Endothelial cell of umbilical vein (primary cell): Measurements from ENCODE around the gene PACSIN2. TPM values are rescaled to one million over a fixed set of nuclear protein-coding genes. Genes with fewer than 3 reads are reported as not detected.

ENCODE experiments used
- BruUV-seq: library from RNA; stranded (reverse); fragments of 400-500 nt; replicated peaks from 2 replicates; lab custom pipeline; 2021; lab: Mats Ljungman, UMichigan
- CTCF ChIA-PET: fragments of 300-600, 350-600 bp; sonication (Branson Sonifier 250); formaldehyde crosslinking; loops from one replicate; lab custom pipeline; 2021; ENCODE audit warnings: antibody characterized with exemption, inconsistent platforms; lab: Charles Lee
- POLR2A ChIA-PET: fragments of 300-600, 350-600 bp; sonication (Branson Sonifier 250); formaldehyde crosslinking; loops from one replicate; lab custom pipeline; 2021; ENCODE audit warnings: antibody characterized with exemption, inconsistent platforms; lab: Charles Lee
- DNase-seq: peaks from one replicate; pipeline ENCODE4 v3.0.0-alpha.2; 2011; ENCODE audit warnings: low read depth, low spot score
- FAIRE-seq: peaks from 2 replicates; lab custom pipeline; 2011; peaks lifted over from hg19 to GRCh38; lab: Jason Lieb, UNC
- H2AFZ ChIP-seq: 2 replicates; pipeline ENCODE4 v1.6.0; 2012; ENCODE audit warnings: low read depth, low read length, control low read depth, inconsistent platforms
- H3K27ac ChIP-seq: 2 replicates; pipeline ENCODE4 v1.5.1; 2011; ENCODE audit warnings: low read depth, mild to moderate bottlenecking, control low read depth, low read length, moderate library complexity; ENCODE audit not compliant: insufficient read depth
- H3K27me3 ChIP-seq, 2 experiments: 2 replicates each; pipeline versions ENCODE4 v1.6.0 to v1.6.1; 2011; ENCODE audit warnings: low read length in 2 of 2, mixed read lengths in 1 of 2; ENCODE audit not compliant: control insufficient read depth in 2 of 2, insufficient read depth in 2 of 2
- H3K36me3 ChIP-seq, 2 experiments: 2 replicates in 1 of 2; 3 replicates in 1 of 2; pipeline ENCODE4 v1.5.1; 2011; ENCODE audit warnings: low read length in 2 of 2, mild to moderate bottlenecking in 1 of 2, moderate library complexity in 1 of 2; ENCODE audit not compliant: control insufficient read depth in 2 of 2, insufficient read depth in 2 of 2; ENCODE audit errors: extremely low read depth in 1 of 2
- H3K4me1 ChIP-seq: 3 replicates; pipeline ENCODE4 v1.5.1; 2011; ENCODE audit warnings: mild to moderate bottlenecking, low read length; ENCODE audit not compliant: control insufficient read depth, insufficient read depth; ENCODE audit errors: extremely low read depth
- H3K4me2 ChIP-seq: 2 replicates; pipeline ENCODE4 v1.6.1; 2011; ENCODE audit warnings: low read length, control low read depth, mixed read lengths; ENCODE audit not compliant: insufficient read depth
- H3K4me3 ChIP-seq, 3 experiments: fragments of 200-600 bp in 1 of 3; sonication (generic), shearing (Covaris generic) in 1 of 3; replicated peaks in 1 of 3; 2 replicates each; pipeline ENCODE4 v1.5.1; 2011 to 2016; ENCODE audit warnings: control low read depth in 3 of 3, low read length in 3 of 3, mild to moderate bottlenecking in 2 of 3, inconsistent platforms in 1 of 3, low read depth in 1 of 3, moderate library complexity in 1 of 3; ENCODE audit not compliant: insufficient read depth in 1 of 3
- H3K79me2 ChIP-seq: 2 replicates; pipeline ENCODE4 v1.6.0; 2012; ENCODE audit warnings: low read length, inconsistent platforms; ENCODE audit not compliant: control insufficient read depth, insufficient read depth
- H3K9ac ChIP-seq: replicated peaks from 2 replicates; pipeline ENCODE3; 2011; ENCODE audit warnings: low read length, control low read depth; ENCODE audit not compliant: insufficient read depth; ENCODE audit errors: extremely low read depth
- H3K9me1 ChIP-seq: replicated peaks from 3 replicates; pipeline ENCODE4 v1.6.0; 2011; ENCODE audit warnings: mild to moderate bottlenecking, low read length; ENCODE audit not compliant: control insufficient read depth, insufficient read depth; ENCODE audit errors: extremely low read depth
- H3K9me3 ChIP-seq: replicated peaks from 2 replicates; pipeline ENCODE4 v1.5.1; 2012; ENCODE audit warnings: low read length, inconsistent platforms; ENCODE audit not compliant: control insufficient read depth, insufficient read depth
- H4K20me1 ChIP-seq: replicated peaks from 2 replicates; pipeline ENCODE3; 2011; ENCODE audit warnings: mild to moderate bottlenecking, low read length; ENCODE audit not compliant: control insufficient read depth, insufficient read depth; ENCODE audit errors: extremely low read depth
- EZH2 ChIP-seq: IDR thresholded peaks from 2 replicates; pipeline ENCODE4 v1.6.1; 2012; ENCODE audit warnings: borderline replicate concordance, low read depth, mild to moderate bottlenecking, moderate library complexity, low read length, inconsistent platforms; ENCODE audit not compliant: severe bottlenecking
- JUN ChIP-seq: IDR thresholded peaks from 2 replicates; pipeline ENCODE4 v1.6.1; 2011; ENCODE audit warnings: borderline replicate concordance, low read depth; ENCODE audit not compliant: insufficient read length, insufficient read depth
- POLR2A ChIP-seq: IDR thresholded peaks from 2 replicates; pipeline ENCODE4 v1.6.1; 2012; ENCODE audit warnings: low read depth, mild to moderate bottlenecking, control low read depth, low read length
- dilution Hi-C: fragments of 300-500 bp; cut with MboI; formaldehyde crosslinking; loops from one replicate; pipeline ENCODE4 v1.15.0; 2019; ENCODE audit warnings: low sequenced_read_pairs; ENCODE audit not compliant: extremely low pct_ligation_motif_present
- intact Hi-C: fragments of 100-400 bp; cut with micrococcal nuclease; formaldehyde crosslinking; loops from one replicate; pipeline ENCODE4 v1.10.0; 2022
- polyA plus RNA-seq, 4 experiments: library from polyadenylated mRNA; depleted of rRNA in 3 of 4; stranded (reverse) in 3 of 4; unstranded in 1 of 4; fragments of >200 nt; gene quantifications; 2 replicates each; pipeline versions ENCODE4 v1.2.1 to v1.2.3, GENCODE V29; 2011 to 2012; ENCODE audit warnings: missing spikeins in 1 of 4
- total RNA-seq: library from RNA; stranded (reverse); gene quantifications from 2 replicates; pipeline ENCODE4 v1.2.3, GENCODE V29; 2021
- TF ChIP-seq, protein P1 (sequence below), 2 donors: IDR thresholded peaks; 1 replicate in 1 of 2; 2 replicates in 1 of 2; pipeline ENCODE4 v1.5.1; 2011; ENCODE audit warnings: low read length in 2 of 2, mild to moderate bottlenecking in 2 of 2, moderate library complexity in 2 of 2, control low read depth in 1 of 2, inconsistent platforms in 1 of 2, low read depth in 1 of 2; ENCODE audit not compliant: insufficient read depth in 1 of 2; ENCODE audit errors: extremely low read depth in 1 of 2
- TF ChIP-seq, protein P2 (sequence below): IDR thresholded peaks from 2 replicates; pipeline ENCODE4 v1.6.1; 2011; ENCODE audit not compliant: insufficient read depth, insufficient read length

The PACSIN2 gene
- total and polyA plus RNA-seq, 2 donors (not counting 3 experiments of a cell fraction or from before 2014, with no cell fraction given): 46.2 to 64.5 TPM

DNA sequence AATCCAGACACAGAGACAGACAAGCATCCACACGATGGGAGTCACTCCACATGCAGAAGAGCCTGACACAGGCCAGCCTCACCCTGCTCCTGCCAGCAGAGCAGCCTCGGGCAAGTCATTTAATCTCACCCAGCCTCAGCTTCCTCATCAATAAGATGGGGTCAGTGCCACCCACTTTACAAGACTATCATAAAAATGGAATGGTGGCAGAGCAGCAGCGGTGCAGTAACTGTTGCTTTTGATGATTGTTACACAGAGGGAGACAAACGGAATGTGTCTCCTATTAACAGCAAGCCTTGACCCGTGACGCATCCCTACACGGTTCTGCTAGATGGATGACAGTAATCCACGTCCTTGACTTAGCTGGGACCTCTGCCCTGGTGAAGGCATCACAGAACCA is 131.8 kb downstream of the PACSIN2 start:
- peaks cover 0 to 28% of the 10 kb centered on the region in 2 experiments for H3K36me3 ChIP-seq
- FAIRE-seq (no peak), DNase-seq (no peak)
- no peak overlapping the region for H2AFZ ChIP-seq
- H3K9me3 ChIP-seq: no peaks in the 10 kb centered on the region
- no peaks in the 10 kb centered on the region for H4K20me1 ChIP-seq
- intact Hi-C loops: no loop called here
- dilution Hi-C loops: no loop called here
- no peak overlapping the region for H3K4me2 ChIP-seq
- H3K27me3 ChIP-seq: no peaks in the 10 kb centered on the region
- TF ChIP-seq JUN: no peak
- no peak for TF ChIP-seq EZH2
- TF ChIP-seq, protein P1, sequence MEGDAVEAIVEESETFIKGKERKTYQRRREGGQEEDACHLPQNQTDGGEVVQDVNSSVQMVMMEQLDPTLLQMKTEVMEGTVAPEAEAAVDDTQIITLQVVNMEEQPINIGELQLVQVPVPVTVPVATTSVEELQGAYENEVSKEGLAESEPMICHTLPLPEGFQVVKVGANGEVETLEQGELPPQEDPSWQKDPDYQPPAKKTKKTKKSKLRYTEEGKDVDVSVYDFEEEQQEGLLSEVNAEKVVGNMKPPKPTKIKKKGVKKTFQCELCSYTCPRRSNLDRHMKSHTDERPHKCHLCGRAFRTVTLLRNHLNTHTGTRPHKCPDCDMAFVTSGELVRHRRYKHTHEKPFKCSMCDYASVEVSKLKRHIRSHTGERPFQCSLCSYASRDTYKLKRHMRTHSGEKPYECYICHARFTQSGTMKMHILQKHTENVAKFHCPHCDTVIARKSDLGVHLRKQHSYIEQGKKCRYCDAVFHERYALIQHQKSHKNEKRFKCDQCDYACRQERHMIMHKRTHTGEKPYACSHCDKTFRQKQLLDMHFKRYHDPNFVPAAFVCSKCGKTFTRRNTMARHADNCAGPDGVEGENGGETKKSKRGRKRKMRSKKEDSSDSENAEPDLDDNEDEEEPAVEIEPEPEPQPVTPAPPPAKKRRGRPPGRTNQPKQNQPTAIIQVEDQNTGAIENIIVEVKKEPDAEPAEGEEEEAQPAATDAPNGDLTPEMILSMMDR (IDR thresholded peaks at IDR 0.05; ENCODE audit: extremely low read depth in 1 of 2, insufficient read depth in 1 of 2, low read depth in 1 of 2, low read length in 2 of 2): no peak
- H3K9ac ChIP-seq: no peak overlapping the region
- no peaks in the 10 kb centered on the region for H3K4me1 ChIP-seq
- no peak overlapping the region for H3K4me3 ChIP-seq
- BruUV-seq: no TSS peak
- CTCF ChIA-PET: interaction anchor here (1.6 kb wide), 1 partner anchor 151 kb away, joined by 8 read pairs; no protein-coding TSS in a partner anchor
- POLR2A ChIA-PET: no interaction called here
- no peaks in the 10 kb centered on the region for H3K79me2 ChIP-seq
- H3K27ac ChIP-seq: no peak overlapping the region
- no peaks in the 10 kb centered on the region for H3K9me1 ChIP-seq

DNA sequence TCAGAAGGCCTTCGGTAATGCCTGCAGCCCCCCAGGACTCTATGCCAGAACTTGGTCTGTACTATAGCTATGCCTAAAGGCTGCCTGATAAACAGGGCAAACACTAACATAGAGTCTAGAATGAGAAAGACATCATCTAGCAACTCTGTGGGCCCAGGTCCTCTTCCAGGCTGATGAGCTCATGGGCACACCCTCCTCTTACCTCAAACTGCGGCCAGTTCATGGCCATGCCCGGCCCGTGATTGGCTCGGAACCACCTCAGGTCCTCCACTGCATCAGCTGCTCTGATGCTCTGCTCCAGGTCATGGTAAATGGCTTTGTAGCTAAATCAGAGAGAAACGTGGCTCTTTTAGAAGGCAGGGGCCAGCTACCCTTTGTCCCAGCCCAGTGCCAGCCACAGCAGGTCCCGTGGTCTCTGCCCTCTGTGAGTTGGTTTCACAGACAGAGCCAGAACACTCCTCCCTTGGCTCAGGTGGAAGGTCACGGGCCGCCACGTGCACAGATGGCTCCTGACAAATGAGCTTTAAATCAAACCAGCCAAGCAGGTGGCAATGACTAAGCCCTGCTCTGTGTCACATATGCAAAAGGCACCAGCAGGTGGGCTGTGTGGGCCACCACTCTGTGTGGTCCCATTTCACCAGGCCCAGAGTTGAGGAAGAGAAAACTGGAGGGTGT is 132.8 kb downstream of the PACSIN2 start:
- Histone ChIP-seq H3K27me3 (no peaks in the 10 kb centered on the region), H3K4me1 (no peaks in the 10 kb centered on the region), H3K9me1 (no peaks in the 10 kb centered on the region), H4K20me1 (no peaks in the 10 kb centered on the region), H3K9ac (no peak overlapping the region), H3K79me2 (no peaks in the 10 kb centered on the region), H2AFZ (no peak overlapping the region), H3K4me3 (no peak overlapping the region), H3K4me2 (no peak overlapping the region), H3K36me3 (peaks cover 0 to 27% of the 10 kb centered on the region in 2 experiments), H3K27ac (no peak overlapping the region), H3K9me3 (no peaks in the 10 kb centered on the region)
- POLR2A ChIA-PET: no interaction called here
- dilution Hi-C loops: no loop called here
- no peak for FAIRE-seq
- no peak for TF ChIP-seq POLR2A
- TF ChIP-seq JUN: no peak
- TF ChIP-seq, protein P2, sequence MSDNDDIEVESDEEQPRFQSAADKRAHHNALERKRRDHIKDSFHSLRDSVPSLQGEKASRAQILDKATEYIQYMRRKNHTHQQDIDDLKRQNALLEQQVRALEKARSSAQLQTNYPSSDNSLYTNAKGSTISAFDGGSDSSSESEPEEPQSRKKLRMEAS: no peak
- intact Hi-C loops: no loop called here
- CTCF ChIA-PET: interaction anchor here (0.9 to 1.6 kb wide), 3 partner anchors 8 to 152 kb away, joined by 3 to 8 read pairs (median 3); no protein-coding TSS in a partner anchor
- no TSS peak for BruUV-seq
- no peak for DNase-seq
